H9 (cell line): ENCODE results near the gene SLAIN1. TPM values are rescaled to one million over a fixed set of nuclear protein-coding genes. Genes with fewer than 3 reads are reported as not detected.

Experiments
- DNase-seq: peaks from one replicate; pipeline ENCODE4 v3.0.0-alpha.2; 2017
- H2AFZ ChIP-seq: one replicate; pipeline ENCODE4 v1.6.1; 2013; ENCODE audit warnings: mild to moderate bottlenecking, low read length, control low read depth, moderate library complexity
- H2AK5ac ChIP-seq: 2 replicates; pipeline ENCODE4 v1.6.1; 2013; ENCODE audit warnings: low read length, control low read depth, mixed read lengths; ENCODE audit not compliant: insufficient read length
- H2BK120ac ChIP-seq: one replicate; pipeline ENCODE4 v1.6.1; 2013; ENCODE audit warnings: low read depth, mild to moderate bottlenecking, low read length, control low read depth, inconsistent platforms; ENCODE audit not compliant: poor library complexity, severe bottlenecking
- H2BK12ac ChIP-seq: 2 replicates; pipeline ENCODE4 v1.6.1; 2013; ENCODE audit warnings: low read length, control low read depth, mixed read lengths, low read depth; ENCODE audit not compliant: insufficient read length
- H2BK15ac ChIP-seq: 2 replicates; pipeline ENCODE4 v1.6.1; 2013; ENCODE audit warnings: low read depth, low read length, control low read depth
- H2BK20ac ChIP-seq: one replicate; pipeline ENCODE4 v1.6.1; 2013; ENCODE audit warnings: low read depth, mild to moderate bottlenecking, low read length, control low read depth, inconsistent platforms; ENCODE audit not compliant: poor library complexity, severe bottlenecking
- H2BK5ac ChIP-seq: 2 replicates; pipeline ENCODE4 v1.6.1; 2013; ENCODE audit warnings: low read length, control low read depth, mixed read lengths; ENCODE audit not compliant: insufficient read length
- H3K14ac ChIP-seq: 2 replicates; pipeline ENCODE4 v1.6.1; 2013; ENCODE audit warnings: low read length, control low read depth; ENCODE audit not compliant: insufficient read depth
- H3K18ac ChIP-seq: 2 replicates; pipeline ENCODE4 v1.6.1; 2013; ENCODE audit warnings: low read depth, mild to moderate bottlenecking, mixed read lengths, low read length, control low read depth; ENCODE audit not compliant: insufficient read length
- H3K23ac ChIP-seq: 2 replicates; pipeline ENCODE4 v1.6.1; 2013; ENCODE audit warnings: low read length, control low read depth, mixed read lengths, low read depth; ENCODE audit not compliant: insufficient read length
- H3K23me2 ChIP-seq: 2 replicates; pipeline ENCODE4 v1.6.1; 2013; ENCODE audit warnings: low read depth, mild to moderate bottlenecking, mixed read lengths, low read length, control low read depth; ENCODE audit not compliant: insufficient read length, poor library complexity, severe bottlenecking
- H3K27ac ChIP-seq: 2 replicates; pipeline ENCODE4 v1.5.1; 2013; ENCODE audit warnings: low read length, control low read depth, mixed read lengths, low read depth; ENCODE audit not compliant: insufficient read length
- H3K27me3 ChIP-seq: 2 replicates; pipeline ENCODE4 v1.6.1; 2013; ENCODE audit warnings: low read length, control low read depth, inconsistent platforms; ENCODE audit not compliant: insufficient read depth
- H3K4ac ChIP-seq: 2 replicates; pipeline ENCODE4 v1.6.1; 2013; ENCODE audit warnings: low read depth, mild to moderate bottlenecking, control low read depth, inconsistent platforms, low read length, moderate library complexity
- H3K4me1 ChIP-seq: 2 replicates; pipeline ENCODE4 v1.6.1; 2013; ENCODE audit warnings: low read length, control low read depth, inconsistent platforms; ENCODE audit not compliant: insufficient read depth
- H3K4me2 ChIP-seq: 2 replicates; pipeline ENCODE4 v1.6.1; 2013; ENCODE audit warnings: low read length, control low read depth, mixed read lengths; ENCODE audit not compliant: insufficient read length, insufficient read depth
- H3K56ac ChIP-seq: 2 replicates; pipeline ENCODE4 v1.6.1; 2013; ENCODE audit warnings: low read depth, mild to moderate bottlenecking, mixed read lengths, low read length, control low read depth; ENCODE audit not compliant: insufficient read length
- H3K79me1 ChIP-seq: 2 replicates; pipeline ENCODE4 v1.6.1; 2013; ENCODE audit warnings: low read depth, mild to moderate bottlenecking, moderate library complexity, low read length, control low read depth, inconsistent platforms; ENCODE audit not compliant: insufficient read depth, poor library complexity, severe bottlenecking
- H3K79me2 ChIP-seq: 2 replicates; pipeline ENCODE4 v1.6.1; 2013; ENCODE audit warnings: low read length, control low read depth, inconsistent platforms; ENCODE audit not compliant: insufficient read depth
- H3K9ac ChIP-seq: 2 replicates; pipeline ENCODE4 v1.6.1; 2013; ENCODE audit warnings: low read length, control low read depth, mixed read lengths; ENCODE audit not compliant: insufficient read length; ENCODE audit errors: extremely low read depth
- H3K9me3 ChIP-seq: one replicate; pipeline ENCODE4 v1.6.1; 2013; ENCODE audit warnings: low read depth, low read length, inconsistent platforms; ENCODE audit not compliant: control insufficient read depth
- H3T11ph ChIP-seq: one replicate; pipeline ENCODE4 v1.6.1; 2013; ENCODE audit warnings: mild to moderate bottlenecking, low read length, control low read depth, inconsistent platforms
- H4K20me1 ChIP-seq: one replicate; pipeline ENCODE4 v1.6.1; 2013; ENCODE audit not compliant: control insufficient read depth, insufficient read length, insufficient read depth
- H4K5ac ChIP-seq: 2 replicates; pipeline ENCODE4 v1.6.1; 2013; ENCODE audit warnings: low read depth, mild to moderate bottlenecking, mixed read lengths, low read length, control low read depth; ENCODE audit not compliant: insufficient read length
- H4K8ac ChIP-seq: replicated peaks from 2 replicates; pipeline ENCODE4 v1.6.1; 2013; ENCODE audit warnings: low read length, control low read depth, mixed read lengths, low read depth; ENCODE audit not compliant: insufficient read length
- H4K91ac ChIP-seq: 2 replicates; pipeline ENCODE4 v1.6.1; 2013; ENCODE audit warnings: low read depth, mild to moderate bottlenecking, moderate library complexity, mixed read lengths, low read length, control low read depth; ENCODE audit not compliant: insufficient read length
- H3K27ac Mint-ChIP-seq, 3 experiments: 2 replicates in 2 of 3; 3 replicates in 1 of 3; pipeline ENCODE4 v1.8.0; 2020 to 2021; ENCODE audit warnings: mixed read lengths in 3 of 3, mild to moderate bottlenecking in 1 of 3, moderate library complexity in 1 of 3
- H3K27me3 Mint-ChIP-seq: 2 replicates; pipeline ENCODE4 v1.8.0; 2021; ENCODE audit warnings: low read depth, mild to moderate bottlenecking, moderate library complexity, mixed read lengths
- H3K36me3 Mint-ChIP-seq, 3 experiments: 2 replicates in 2 of 3; 3 replicates in 1 of 3; pipeline ENCODE4 v1.8.0; 2020 to 2021; ENCODE audit warnings: low read depth in 3 of 3, mixed read lengths in 3 of 3; ENCODE audit not compliant: insufficient read depth in 1 of 3
- H3K4me1 Mint-ChIP-seq, 2 experiments: 2 replicates each; pipeline ENCODE4 v1.8.0; 2020; ENCODE audit warnings: mixed read lengths in 2 of 2
- H3K4me3 Mint-ChIP-seq, 2 experiments: 2 replicates in 1 of 2; 3 replicates in 1 of 2; pipeline ENCODE4 v1.8.0; 2020 to 2021; ENCODE audit warnings: mild to moderate bottlenecking in 2 of 2, mixed read lengths in 2 of 2, moderate library complexity in 1 of 2
- H3K9me3 Mint-ChIP-seq, 2 experiments: 2 replicates in 1 of 2; 3 replicates in 1 of 2; pipeline ENCODE4 v1.8.0; 2020; ENCODE audit warnings: mild to moderate bottlenecking in 2 of 2, mixed read lengths in 2 of 2, moderate library complexity in 1 of 2
- CTCF ChIP-seq: fragments of 200-600 bp; sonication (generic); conservative IDR thresholded peaks from 3 replicates; pipeline ENCODE4 v1.8.0; 2021; ENCODE audit warnings: antibody characterized with exemption, mild to moderate bottlenecking
- WGBS: extraction: QIAGEN DNeasy Blood & Tissue Kit; methylation state at CpG from one replicate; pipeline ENCODE4 v1.1.7; 2013; ENCODE audit warnings: missing lambda C conversion rate, low lambda C conversion rate, mixed read lengths; ENCODE audit not compliant: insufficient read length; ENCODE audit errors: extremely low coverage; 5-methylcytosine and 5-hydroxymethylcytosine counted together
- total RNA-seq: library from RNA; stranded (reverse); gene quantifications from 2 replicates; pipeline ENCODE4 v1.2.1, GENCODE V29; 2021

The SLAIN1 gene
- total RNA-seq, 1 experiment from 2014 or later, result 23.2 TPM

GRCh38 chr13:77729502-77730221 lies 32.2 kb downstream of the SLAIN1 start:
- Histone ChIP-seq H2BK5ac (no peak overlapping the region), H2AFZ (no peak overlapping the region), H3K18ac (no peak overlapping the region), H3K9me3 (no peaks in the 10 kb centered on the region), H3K4me2 (no peak overlapping the region), H3K23ac (no peak overlapping the region), H4K8ac (no peak overlapping the region), H4K20me1 (no peaks in the 10 kb centered on the region), H4K91ac (no peak overlapping the region), H2BK20ac (no peak overlapping the region), H3K27me3 (no peaks in the 10 kb centered on the region), H3K4me1 (peaks cover 6% of the 10 kb centered on the region; the same call in 1 of the 2 replicates), H3K14ac (no peak overlapping the region), H3K79me2 (no peaks in the 10 kb centered on the region; the same call in 1 of the 2 replicates), H3K56ac (no peak overlapping the region), H3K9ac (no peak overlapping the region), H4K5ac (no peak overlapping the region), H3K4ac (no peak overlapping the region), H2BK120ac (no peak overlapping the region), H3K23me2 (no peaks in the 10 kb centered on the region), H2AK5ac (no peak overlapping the region), H2BK15ac (no peak overlapping the region), H3K27ac (no peak overlapping the region), H3K79me1 (no peaks in the 10 kb centered on the region), H3T11ph (no peak overlapping the region), H2BK12ac (no peak overlapping the region)
- H3K27ac Mint-ChIP-seq, result peak overlapping the region; percentile 12 to 58 (median 56); a peak in 5 of 7 replicates
- H3K36me3 Mint-ChIP-seq, result peaks cover 2 to 4% (median 3%) of the 10 kb centered on the region in 3 experiments; a peak in 5 of 7 replicates
- TF ChIP-seq CTCF, result no peak
- no peaks in the 10 kb centered on the region for H3K27me3 Mint-ChIP-seq
- no CpG with 5 or more reads among the region's 8 CpGs for WGBS
- H3K4me1 Mint-ChIP-seq, result peaks cover 32 to 34% of the 10 kb centered on the region in 2 experiments
- no peak for DNase-seq
- no peaks in the 10 kb centered on the region for H3K9me3 Mint-ChIP-seq
- no peak overlapping the region for H3K4me3 Mint-ChIP-seq
